ENCODE data around the gene UBE2M.

Gene UBE2M

DNA sequence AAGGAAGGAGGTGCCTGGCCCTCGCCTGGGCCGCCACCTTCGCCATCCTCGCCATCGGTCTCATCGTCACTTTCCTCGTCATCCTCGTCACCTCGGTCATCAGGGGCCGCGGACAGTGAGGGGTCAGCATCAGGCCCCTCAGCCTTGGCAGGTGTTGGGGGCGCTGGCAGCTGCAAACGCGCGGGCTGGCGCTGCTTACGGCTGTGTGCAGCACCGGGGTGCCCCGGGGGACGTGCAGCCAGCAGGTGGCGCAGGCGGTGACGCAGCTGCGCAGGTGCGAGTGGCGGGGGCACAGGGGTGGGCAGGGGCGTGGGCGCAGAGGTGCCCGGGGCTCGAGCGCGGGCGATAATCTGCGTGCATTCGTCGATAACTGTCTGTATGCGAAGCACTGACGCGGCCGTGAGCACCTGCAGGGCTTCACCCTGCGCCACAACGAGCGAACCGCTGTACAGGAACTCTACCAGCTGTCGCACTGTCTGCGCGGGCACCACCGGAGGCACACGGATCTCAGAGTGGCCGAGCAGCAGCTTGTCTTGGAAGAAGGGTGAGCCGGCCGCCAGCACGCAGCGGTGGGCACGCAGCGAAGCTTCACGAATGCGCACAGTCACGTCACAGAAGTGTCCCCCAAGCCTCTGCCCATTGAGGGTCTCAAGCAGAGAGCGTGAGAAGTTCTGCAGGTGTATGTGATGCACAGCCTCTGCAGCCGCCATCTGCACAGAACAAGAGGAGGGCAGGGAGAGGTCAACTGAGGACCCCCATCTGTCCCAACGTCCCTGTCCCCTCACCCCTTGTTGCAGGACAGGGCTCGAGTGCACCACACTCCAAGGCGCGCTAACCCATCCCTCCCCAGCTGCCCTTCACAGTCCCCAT, 41.2 kb downstream of the UBE2M start:
- Histone ChIP-seq H3K9me3 (ENCODE audit: severe bottlenecking) (no peaks in the 10 kb centered on the region), H3K27me3 (ENCODE audit: insufficient read depth, poor library complexity, severe bottlenecking) (no peaks in the 10 kb centered on the region), H3K4me3 (ENCODE audit: severe bottlenecking) (no peak overlapping the region), H3K27ac (ENCODE audit: poor library complexity, severe bottlenecking) (no peak overlapping the region), H3K36me3 (ENCODE audit: low read depth) (peaks cover 6% of the 10 kb centered on the region), H3K4me1 (ENCODE audit: insufficient read depth, poor library complexity, severe bottlenecking) (peaks cover 3% of the 10 kb centered on the region)
- no peak for ATAC-seq (ENCODE audit: low read depth)
- TF ChIP-seq, protein P1, sequence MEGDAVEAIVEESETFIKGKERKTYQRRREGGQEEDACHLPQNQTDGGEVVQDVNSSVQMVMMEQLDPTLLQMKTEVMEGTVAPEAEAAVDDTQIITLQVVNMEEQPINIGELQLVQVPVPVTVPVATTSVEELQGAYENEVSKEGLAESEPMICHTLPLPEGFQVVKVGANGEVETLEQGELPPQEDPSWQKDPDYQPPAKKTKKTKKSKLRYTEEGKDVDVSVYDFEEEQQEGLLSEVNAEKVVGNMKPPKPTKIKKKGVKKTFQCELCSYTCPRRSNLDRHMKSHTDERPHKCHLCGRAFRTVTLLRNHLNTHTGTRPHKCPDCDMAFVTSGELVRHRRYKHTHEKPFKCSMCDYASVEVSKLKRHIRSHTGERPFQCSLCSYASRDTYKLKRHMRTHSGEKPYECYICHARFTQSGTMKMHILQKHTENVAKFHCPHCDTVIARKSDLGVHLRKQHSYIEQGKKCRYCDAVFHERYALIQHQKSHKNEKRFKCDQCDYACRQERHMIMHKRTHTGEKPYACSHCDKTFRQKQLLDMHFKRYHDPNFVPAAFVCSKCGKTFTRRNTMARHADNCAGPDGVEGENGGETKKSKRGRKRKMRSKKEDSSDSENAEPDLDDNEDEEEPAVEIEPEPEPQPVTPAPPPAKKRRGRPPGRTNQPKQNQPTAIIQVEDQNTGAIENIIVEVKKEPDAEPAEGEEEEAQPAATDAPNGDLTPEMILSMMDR (IDR thresholded peaks at IDR 0.05; ENCODE audit: poor library complexity, severe bottlenecking) = no peak
- no peak for DNase-seq (ENCODE audit: low spot score)

DNA sequence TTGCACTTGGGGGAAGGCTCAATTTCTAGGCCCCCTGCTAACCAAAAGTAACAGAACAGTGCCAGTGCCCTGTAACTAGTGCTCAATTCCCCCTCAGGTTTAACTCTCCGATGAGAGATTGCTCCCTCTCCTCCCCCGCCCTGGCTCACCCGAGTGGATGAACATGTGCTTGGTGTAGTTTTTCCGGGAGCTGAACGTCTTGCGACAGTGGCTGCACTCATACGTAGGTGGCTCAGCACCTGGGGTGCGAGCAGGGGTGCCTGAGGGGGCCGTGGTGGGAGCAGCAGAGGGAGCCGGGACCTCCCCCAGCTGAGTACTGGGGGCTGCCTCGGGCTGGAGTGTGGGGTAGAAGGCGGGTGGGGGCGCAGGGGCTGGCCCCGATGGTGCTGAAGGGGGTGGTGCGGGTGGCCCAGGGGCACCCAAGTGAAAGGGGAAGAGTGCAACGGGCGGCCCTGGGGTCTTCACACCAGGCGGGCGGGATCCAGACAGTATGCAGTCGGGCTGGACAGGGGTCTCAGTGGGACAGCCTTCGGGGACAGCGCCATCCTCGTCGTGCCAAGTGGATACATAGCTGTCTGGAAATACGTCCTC, 42.1 kb downstream of the UBE2M start:
- Histone ChIP-seq H3K36me3 (ENCODE audit: low read depth) (peaks cover 6% of the 10 kb centered on the region), H3K27me3 (ENCODE audit: insufficient read depth, poor library complexity, severe bottlenecking) (no peaks in the 10 kb centered on the region), H3K9me3 (ENCODE audit: severe bottlenecking) (no peaks in the 10 kb centered on the region), H3K27ac (ENCODE audit: poor library complexity, severe bottlenecking) (no peak overlapping the region), H3K4me1 (ENCODE audit: insufficient read depth, poor library complexity, severe bottlenecking) (peaks cover 3% of the 10 kb centered on the region), H3K4me3 (ENCODE audit: severe bottlenecking) (no peak overlapping the region)
- DNase-seq (ENCODE audit: low spot score) (no peak), ATAC-seq (ENCODE audit: low read depth) (no peak)
- TF ChIP-seq, protein P1 (IDR thresholded peaks at IDR 0.05; ENCODE audit: poor library complexity, severe bottlenecking) = no peak

DNA sequence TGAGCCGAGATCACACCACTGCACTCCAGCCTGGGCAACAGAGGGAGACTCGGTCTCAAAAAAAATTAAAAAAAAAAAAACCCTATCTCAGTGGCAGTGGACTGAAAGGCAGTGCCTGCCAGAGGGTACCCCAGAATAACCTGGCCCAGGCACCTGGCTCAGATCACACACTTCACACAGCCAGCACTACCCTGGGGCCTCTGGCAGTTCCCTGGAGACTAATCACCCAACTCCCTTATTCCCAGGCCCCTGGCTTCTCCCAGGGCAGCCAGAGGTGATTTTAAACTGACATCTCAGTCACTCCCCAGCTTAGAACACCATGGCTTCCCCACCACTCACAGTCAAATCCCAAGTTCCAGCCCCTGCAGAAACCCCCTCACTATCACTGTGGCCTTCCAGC, 43.2 kb downstream of the UBE2M start:
- DNase-seq (ENCODE audit: low spot score) (no peak), ATAC-seq (ENCODE audit: low read depth) (no peak)
- TF ChIP-seq, protein P1 (IDR thresholded peaks at IDR 0.05; ENCODE audit: poor library complexity, severe bottlenecking) = no peak
- H3K27ac ChIP-seq (ENCODE audit: poor library complexity, severe bottlenecking) = no peak overlapping the region
- H3K9me3 ChIP-seq (ENCODE audit: severe bottlenecking) = no peaks in the 10 kb centered on the region
- H3K36me3 ChIP-seq (ENCODE audit: low read depth) = peaks cover 6% of the 10 kb centered on the region
- H3K4me3 ChIP-seq (ENCODE audit: severe bottlenecking) = no peak overlapping the region
- H3K4me1 ChIP-seq (ENCODE audit: insufficient read depth, poor library complexity, severe bottlenecking) = peaks cover 3% of the 10 kb centered on the region
- H3K27me3 ChIP-seq (ENCODE audit: insufficient read depth, poor library complexity, severe bottlenecking) = no peaks in the 10 kb centered on the region

DNA sequence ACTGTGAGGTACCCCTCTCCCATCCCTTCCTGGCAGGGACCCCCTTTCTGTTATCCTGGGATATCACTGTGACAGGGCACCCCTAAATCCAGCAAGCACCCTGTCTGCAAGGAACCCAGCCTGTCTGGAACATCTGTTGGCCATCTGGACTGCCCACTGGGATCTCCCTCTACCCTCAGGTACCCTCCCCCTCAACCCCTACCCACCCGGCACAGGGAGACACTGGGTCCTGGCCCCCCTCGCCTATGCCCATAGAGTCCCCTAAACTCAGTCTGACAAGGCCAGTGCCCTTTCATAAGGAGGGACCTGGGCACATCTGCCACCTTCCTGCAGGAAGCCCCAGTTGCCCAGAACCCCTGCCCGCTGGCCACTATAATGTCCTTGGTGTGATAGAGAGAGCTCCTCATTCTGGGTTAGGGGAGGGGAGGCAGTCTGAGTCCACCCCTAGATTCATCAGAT, 43.8 kb downstream of the UBE2M start:
- TF ChIP-seq, protein P1 (IDR thresholded peaks at IDR 0.05; ENCODE audit: poor library complexity, severe bottlenecking) = no peak
- Histone ChIP-seq H3K27me3 (ENCODE audit: insufficient read depth, poor library complexity, severe bottlenecking) (no peaks in the 10 kb centered on the region), H3K9me3 (ENCODE audit: severe bottlenecking) (no peaks in the 10 kb centered on the region), H3K4me3 (ENCODE audit: severe bottlenecking) (peak overlapping the region; percentile 31), H3K4me1 (ENCODE audit: insufficient read depth, poor library complexity, severe bottlenecking) (peaks cover 3% of the 10 kb centered on the region), H3K27ac (ENCODE audit: poor library complexity, severe bottlenecking) (peak overlapping the region; percentile 47), H3K36me3 (ENCODE audit: low read depth) (peaks cover 6% of the 10 kb centered on the region)
- no peak for DNase-seq (ENCODE audit: low spot score)
- ATAC-seq (ENCODE audit: low read depth) = no peak
